HG02870 (cell line): ENCODE data around the gene MAP2.
A peak's percentile ranks its signal among the peaks of the same experiment; 100 is the strongest.

Experiments used
- ATAC-seq: cut with Tn5 transposase; IDR thresholded peaks from one replicate; pipeline ENCODE4 v1.9.1; 2021; ENCODE audit warnings: mild to moderate bottlenecking, moderate library complexity; ENCODE audit not compliant: unreplicated experiment

Gene MAP2

GRCh38 chr2:209687323-209687969 lies 263.6 kb downstream of the MAP2 start:
- ATAC-seq: no peak

- ATAC-seq: no peak
Measured at GRCh38 chr2:209688385-209688784, 264.5 kb downstream of the MAP2 start.

GRCh38 chr2:209690029-209690754 lies 266.3 kb downstream of the MAP2 start:
- ATAC-seq: no peak

- ATAC-seq: no peak
Measured at GRCh38 chr2:209694748-209695147, 270.9 kb downstream of the MAP2 start.

- peak; percentile 77 for ATAC-seq
Measured at GRCh38 chr2:209696836-209697711, 273.2 kb downstream of the MAP2 start.

- ATAC-seq: no peak
Measured at GRCh38 chr2:209702775-209703174, 278.9 kb downstream of the MAP2 start.

- ATAC-seq: no peak
Measured at GRCh38 chr2:209713219-209713618, 289.4 kb downstream of the MAP2 start.

GRCh38 chr2:209719034-209719433 lies 295.2 kb downstream of the MAP2 start:
- ATAC-seq: no peak

GRCh38 chr2:209721497-209721896 lies 297.6 kb downstream of the MAP2 start:
- no peak for ATAC-seq

GRCh38 chr2:209726311-209726710 lies 302.5 kb downstream of the MAP2 start:
- no peak for ATAC-seq

GRCh38 chr2:209727077-209727476 lies 303.2 kb downstream of the MAP2 start:
- ATAC-seq: no peak

- ATAC-seq: no peak
Measured at GRCh38 chr2:209734805-209735204, 311.0 kb downstream of the MAP2 start.

GRCh38 chr2:209741953-209742352 lies 318.1 kb downstream of the MAP2 start:
- ATAC-seq: no peak

- ATAC-seq: no peak
Measured at GRCh38 chr2:209753020-209753419, 329.2 kb downstream of the MAP2 start.

- no peak for ATAC-seq
Measured at GRCh38 chr2:209757163-209757562, 333.3 kb downstream of the MAP2 start.

- no peak for ATAC-seq
Measured at GRCh38 chr2:209761566-209761965, 337.7 kb downstream of the MAP2 start.

GRCh38 chr2:209762563-209762962 lies 338.7 kb downstream of the MAP2 start:
- no peak for ATAC-seq

- ATAC-seq: no peak
Measured at GRCh38 chr2:209763106-209763505, 339.3 kb downstream of the MAP2 start.

- ATAC-seq: no peak
Measured at GRCh38 chr2:209766613-209767012, 342.8 kb downstream of the MAP2 start.

- ATAC-seq: no peak
Measured at GRCh38 chr2:209767316-209767715, 343.5 kb downstream of the MAP2 start.

GRCh38 chr2:209768557-209768956 lies 344.7 kb downstream of the MAP2 start:
- no peak for ATAC-seq
